M059J (cell line): Measurements from ENCODE around the gene KAZN. TPM values are rescaled to one million over a fixed set of nuclear protein-coding genes. Genes with fewer than 3 reads are reported as not detected.

Source experiments
- DNase-seq: peaks from one replicate; pipeline ENCODE4 v3.0.0-alpha.2; 2012; ENCODE audit warnings: low read depth
- total RNA-seq: library from RNA; depleted of rRNA; stranded (reverse); fragments of >200 nt; shearing (Covaris generic); gene quantifications from 2 replicates; pipeline ENCODE4 v1.2.3, GENCODE V29; 2014

KAZN gene
- total RNA-seq, 1 experiment from 2014 or later, result 6.4 TPM

DNA sequence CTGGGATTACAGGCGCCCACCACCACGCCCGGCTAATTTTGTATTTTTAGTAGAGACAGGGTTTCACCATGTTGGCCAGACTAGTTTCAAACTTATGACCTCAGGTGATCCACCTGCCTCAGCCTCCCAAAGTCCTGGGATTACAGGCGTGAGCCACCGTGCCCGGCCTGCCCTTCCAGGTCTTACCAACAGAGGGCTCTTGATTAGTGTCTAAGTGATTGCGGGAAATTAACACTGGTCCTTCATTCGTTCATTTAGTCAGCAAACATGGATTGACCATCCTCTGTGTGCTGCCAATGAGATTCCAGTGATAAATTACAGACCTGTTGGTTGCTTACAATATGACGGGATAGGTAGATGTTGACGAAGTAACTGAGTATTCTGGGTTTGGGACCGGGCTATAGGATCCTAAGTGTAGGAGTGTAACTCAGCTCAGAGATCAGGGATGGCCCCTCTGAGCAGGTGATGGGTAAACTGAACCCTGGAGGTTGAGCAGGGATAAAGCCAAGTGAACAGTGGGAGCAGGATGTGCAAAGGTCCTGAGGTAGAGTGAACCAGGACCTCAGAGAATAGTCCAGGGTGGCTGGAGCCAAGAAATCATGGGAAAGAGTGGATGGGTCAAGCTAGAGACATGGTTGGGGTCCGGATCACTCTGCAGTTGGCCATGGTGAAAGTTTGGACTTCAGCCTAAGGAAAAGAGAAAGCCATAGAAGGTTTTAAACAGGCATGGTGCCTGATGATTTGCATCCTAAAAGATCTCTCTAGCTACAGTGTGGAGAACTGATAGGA lies 171.2 kb downstream of the KAZN start:
- DNase-seq, result no peak

GRCh38 chr1:14773396-14774025 lies 175.0 kb downstream of the KAZN start:
- DNase-seq, result no peak

GRCh38 chr1:14774225-14774624 lies 175.7 kb downstream of the KAZN start:
- no peak for DNase-seq

- no peak for DNase-seq
Measured at GRCh38 chr1:14774988-14775387, 176.5 kb downstream of the KAZN start.

DNA sequence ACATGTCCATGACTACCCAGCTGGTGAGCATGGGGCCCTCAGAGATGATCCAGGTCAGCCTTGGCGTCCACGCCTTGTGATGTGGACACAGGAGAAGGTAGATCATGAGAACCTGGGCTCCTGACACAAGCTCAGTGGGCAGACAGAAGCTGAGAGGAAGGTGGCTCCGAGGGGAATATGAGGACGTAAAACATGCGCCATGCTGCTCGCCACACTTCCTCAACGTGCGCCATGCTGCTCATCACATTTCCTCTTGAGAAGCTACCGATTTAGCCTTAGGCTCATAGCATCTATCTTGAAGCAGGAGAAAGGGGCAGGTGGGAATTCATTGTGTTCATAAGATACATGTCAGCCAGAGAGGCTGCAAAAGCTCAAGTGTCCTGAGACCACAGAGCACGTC lies 176.9 kb downstream of the KAZN start:
- DNase-seq, result no peak

- DNase-seq, result no peak
Measured at GRCh38 chr1:14777516-14778506, 179.3 kb downstream of the KAZN start.

GRCh38 chr1:14778541-14778897 lies 180.0 kb downstream of the KAZN start:
- no peak for DNase-seq

DNA sequence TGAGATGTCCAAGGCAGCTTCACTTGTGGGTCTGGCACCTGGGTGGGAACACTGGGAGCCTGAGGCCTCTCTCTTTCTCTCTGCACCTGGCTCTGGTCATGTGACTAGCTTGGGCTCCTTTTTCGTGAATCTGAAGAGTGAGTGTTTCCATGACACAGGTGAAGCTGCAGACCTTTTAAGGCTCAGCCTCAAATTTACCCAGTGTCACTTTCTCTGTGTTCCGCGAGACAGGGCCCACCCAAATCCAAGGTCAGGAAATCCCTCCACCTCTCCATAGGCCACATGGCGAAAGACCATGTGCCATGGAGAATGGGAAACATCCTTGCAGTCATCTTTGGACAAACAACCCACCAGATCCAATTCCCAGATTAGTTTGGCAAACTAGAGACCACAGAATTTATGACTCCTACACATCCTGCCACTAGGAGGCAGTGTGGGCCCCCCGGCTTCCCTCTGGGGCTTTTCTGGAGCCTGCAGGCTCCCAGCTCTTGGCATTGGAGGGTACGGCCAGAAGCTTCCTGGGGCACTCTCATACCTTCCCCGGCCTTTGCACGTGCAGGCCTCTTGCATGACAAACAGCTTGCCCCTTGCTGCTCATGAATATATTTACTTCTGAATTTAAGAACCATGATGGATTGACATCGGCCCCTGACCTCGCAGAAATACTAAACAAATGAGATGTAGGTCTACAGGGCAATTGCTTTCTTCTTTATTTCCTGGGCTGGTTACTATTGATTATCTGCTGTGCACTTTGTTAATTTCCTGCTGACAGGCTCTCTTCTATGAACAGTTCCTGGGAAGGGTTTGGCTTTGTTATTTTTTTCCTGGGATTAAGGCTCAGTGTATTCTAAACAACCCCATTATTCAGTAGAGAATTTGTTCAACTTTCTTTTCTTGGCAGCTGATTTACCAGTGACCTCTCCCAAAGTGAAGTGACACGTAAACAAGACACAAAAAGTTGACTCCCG lies 180.7 kb downstream of the KAZN start:
- DNase-seq, result peak; percentile 24

GRCh38 chr1:14780271-14780670 lies 181.8 kb downstream of the KAZN start:
- no peak for DNase-seq

GRCh38 chr1:14781811-14782210 lies 183.3 kb downstream of the KAZN start:
- DNase-seq, result no peak

GRCh38 chr1:14782741-14783591 lies 184.5 kb downstream of the KAZN start:
- peak; percentile 21 for DNase-seq

DNA sequence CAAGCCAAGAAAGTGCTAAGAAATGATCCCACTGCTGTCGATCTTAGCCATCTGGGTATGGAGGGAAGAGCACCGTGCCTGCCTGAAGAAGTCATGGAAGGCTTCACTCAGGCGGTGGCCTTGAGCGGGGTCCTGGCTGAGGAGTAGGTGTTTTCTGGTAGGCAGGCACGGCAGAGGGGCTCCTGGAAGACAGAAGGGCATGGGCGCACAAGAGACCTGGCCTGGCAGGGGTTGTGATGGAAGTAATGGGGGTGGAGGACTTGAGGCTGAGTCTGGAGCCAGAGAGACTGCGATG lies 185.1 kb downstream of the KAZN start:
- no peak for DNase-seq

DNA sequence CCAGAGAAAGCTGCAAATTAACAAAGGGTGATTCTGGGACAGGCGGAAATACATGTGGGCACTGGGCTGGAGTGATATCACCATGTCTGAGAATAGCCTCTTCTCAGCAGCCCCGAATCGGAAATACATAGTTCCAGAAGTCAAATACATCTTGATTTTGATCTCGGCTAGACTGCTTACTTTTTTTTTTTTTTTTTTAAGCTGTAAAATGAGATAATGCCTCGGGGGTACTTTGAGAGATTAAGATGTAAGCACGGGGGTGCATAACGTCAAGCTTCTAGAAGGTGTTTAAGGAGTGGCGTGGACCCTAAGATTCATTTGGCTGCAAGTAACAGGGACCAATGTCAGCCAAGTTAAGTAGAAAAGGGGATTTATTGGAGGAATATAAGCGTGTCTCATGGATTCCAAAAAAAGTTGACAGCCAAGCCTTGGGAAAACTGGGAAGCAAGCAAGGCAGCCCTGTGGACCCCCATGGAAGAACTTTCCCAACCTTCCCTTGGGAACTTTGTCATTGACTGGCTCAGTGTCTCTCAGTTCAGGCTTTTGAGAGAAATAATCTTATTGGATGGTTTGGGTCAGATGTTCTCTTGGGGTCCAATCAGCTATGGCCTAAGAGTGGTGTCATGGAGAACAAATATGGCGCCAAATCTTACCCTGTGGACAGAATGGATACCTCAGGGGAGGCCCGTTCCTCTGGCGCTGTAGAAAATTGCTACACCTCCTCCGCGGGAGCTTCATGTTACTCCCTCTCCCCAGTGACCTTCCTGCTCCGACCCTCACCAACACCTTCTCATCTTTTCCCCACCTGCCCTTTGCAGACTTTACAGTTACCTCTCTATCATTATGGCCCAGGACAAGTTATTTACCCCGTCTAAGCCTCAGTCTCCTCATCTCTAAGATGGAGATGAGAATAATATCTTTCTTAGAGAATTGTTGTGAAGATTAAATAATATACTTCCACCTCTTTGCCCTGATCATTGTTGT lies 186.6 kb downstream of the KAZN start:
- DNase-seq, result no peak

- DNase-seq, result no peak
Measured at GRCh38 chr1:14786109-14786675, 187.7 kb downstream of the KAZN start.

DNA sequence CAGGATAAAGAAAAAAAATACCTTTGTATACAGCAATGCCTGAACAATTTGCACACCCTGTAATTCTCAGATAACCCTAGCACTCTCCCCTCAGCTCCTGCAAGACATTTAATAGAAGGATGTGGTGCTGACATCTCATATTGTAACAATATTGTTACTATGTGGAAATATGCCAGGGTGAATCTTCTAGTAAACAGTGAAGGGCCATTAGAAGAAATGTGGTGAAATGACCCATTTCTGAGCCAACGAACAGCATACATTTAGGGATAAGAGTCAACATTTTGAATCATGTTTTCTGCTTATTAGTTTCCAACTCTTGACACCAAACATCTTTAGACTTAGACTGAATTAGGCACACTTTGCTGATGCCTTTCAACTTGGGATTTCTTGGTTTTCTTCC lies 188.2 kb downstream of the KAZN start:
- no peak for DNase-seq

- no peak for DNase-seq
Measured at GRCh38 chr1:14787604-14788003, 189.1 kb downstream of the KAZN start.

DNA sequence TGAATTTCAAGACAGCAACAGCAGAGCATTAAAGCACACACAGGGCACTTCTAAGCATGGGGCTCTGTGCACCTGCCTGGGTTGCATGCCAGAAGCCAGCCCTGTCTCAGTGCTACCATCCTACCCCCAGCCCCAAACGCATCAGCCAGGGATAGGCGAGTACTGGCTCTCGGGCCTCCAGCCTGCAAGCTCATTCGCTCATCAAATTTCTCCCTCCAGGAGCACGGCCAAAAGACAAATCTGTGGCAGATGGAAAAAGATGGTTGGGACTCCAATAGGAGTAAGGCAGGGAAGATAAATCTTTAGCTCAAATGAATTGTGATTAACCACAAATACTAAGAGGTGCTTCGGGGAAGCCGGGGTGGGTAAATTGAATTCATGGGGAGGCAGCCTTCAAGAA lies 189.6 kb downstream of the KAZN start:
- DNase-seq, result no peak

- no peak for DNase-seq
Measured at GRCh38 chr1:14790982-14791381, 192.5 kb downstream of the KAZN start.

GRCh38 chr1:14791654-14792053 lies 193.2 kb downstream of the KAZN start:
- DNase-seq, result peak; percentile 58
